Activated T-cell treated with anti-CD3 and anti-CD28 coated beads, Interleukin-2, amount 50 U/mL, for 72 hours (primary cell): ENCODE measurements around the gene CCDC9B. TPM values are rescaled to one million over a fixed set of nuclear protein-coding genes. Genes with fewer than 3 reads are reported as not detected.

Experiments used
- ATAC-seq, 2 donors: fragments of 150-1000 bp; cut with Tn5 transposase; replicated peaks in 1 of 2; 2 replicates each; pipeline ENCODE4 v1.10.0; 2021; ENCODE audit warnings: moderate library complexity in 2 of 2, mild to moderate bottlenecking in 1 of 2
- DNase-seq, 2 donors: peaks; one replicate each; pipeline ENCODE4 v3.0.0; 2021 to 2022; ENCODE audit warnings: mixed read lengths in 1 of 2
- H3K27ac Mint-ChIP-seq: one replicate; pipeline ENCODE4 v1.8.0; 2022; ENCODE audit warnings: mild to moderate bottlenecking, moderate library complexity, mixed read lengths
- H3K27me3 Mint-ChIP-seq: one replicate; pipeline ENCODE4 v1.8.0; 2022; ENCODE audit warnings: low read depth, mixed read lengths
- H3K36me3 Mint-ChIP-seq, 2 donors: one replicate each; pipeline ENCODE4 v1.8.0; 2022; ENCODE audit warnings: mixed read lengths in 2 of 2, mild to moderate bottlenecking in 1 of 2; ENCODE audit not compliant: insufficient read depth in 2 of 2
- H3K4me1 Mint-ChIP-seq: one replicate; pipeline ENCODE4 v1.8.0; 2022; ENCODE audit warnings: low read depth, mixed read lengths
- H3K4me3 Mint-ChIP-seq, 2 donors: one replicate each; pipeline ENCODE4 v1.8.0; 2022; ENCODE audit warnings: mild to moderate bottlenecking in 2 of 2, mixed read lengths in 2 of 2, moderate library complexity in 2 of 2
- H3K9me3 Mint-ChIP-seq, 2 donors: one replicate each; pipeline ENCODE4 v1.8.0; 2022; ENCODE audit warnings: mixed read lengths in 2 of 2
- total RNA-seq, 2 donors: library from RNA; stranded (reverse); gene quantifications; one replicate each; pipeline ENCODE4 v1.2.3, GENCODE V29; 2022

Gene CCDC9B
- total RNA-seq, 2 donors from 2014 or later: 1.0 to 1.6 TPM

GRCh38 chr15:40335938-40336743 is 4.6 kb downstream of the CCDC9B start:
- ATAC-seq (no peak), DNase-seq (no peak)
- Mint-ChIP-seq H3K27ac (no peak overlapping the region), H3K9me3 (no peaks in the 10 kb centered on the region), H3K27me3 (no peaks in the 10 kb centered on the region), H3K4me1 (peaks cover 18% of the 10 kb centered on the region), H3K4me3 (no peak overlapping the region), H3K36me3 (no peaks in the 10 kb centered on the region)

- Mint-ChIP-seq H3K9me3 (no peaks in the 10 kb centered on the region), H3K27me3 (no peaks in the 10 kb centered on the region), H3K27ac (no peak overlapping the region), H3K4me1 (peaks cover 18% of the 10 kb centered on the region), H3K36me3 (no peaks in the 10 kb centered on the region), H3K4me3 (no peak overlapping the region)
- DNase-seq (no peak), ATAC-seq (no peak)
Measured at GRCh38 chr15:40334941-40335795, 5.6 kb downstream of the CCDC9B start.

- ATAC-seq (no peak), DNase-seq (no peak)
- Mint-ChIP-seq H3K9me3 (no peaks in the 10 kb centered on the region), H3K4me3 (peak overlapping the region in 1 of 2 donors; percentile 59), H3K27ac (no peak overlapping the region), H3K4me1 (peaks cover 18% of the 10 kb centered on the region), H3K36me3 (no peaks in the 10 kb centered on the region), H3K27me3 (no peaks in the 10 kb centered on the region)
Measured at GRCh38 chr15:40334541-40334940, 6.2 kb downstream of the CCDC9B start.

- Mint-ChIP-seq H3K27me3 (no peaks in the 10 kb centered on the region), H3K36me3 (no peaks in the 10 kb centered on the region), H3K4me3 (peak overlapping the region in 1 of 2 donors; percentile 59), H3K27ac (peak overlapping the region; percentile 18), H3K4me1 (peaks cover 18% of the 10 kb centered on the region), H3K9me3 (no peaks in the 10 kb centered on the region)
- peak in 1 of 2 donors; percentile 20 for DNase-seq
- ATAC-seq: peak; percentile 28 to 30
Measured at GRCh38 chr15:40333922-40334492, 6.7 kb downstream of the CCDC9B start.

GRCh38 chr15:40332113-40332781 is 8.5 kb downstream of the CCDC9B start:
- Mint-ChIP-seq H3K4me3 (no peak overlapping the region), H3K27ac (no peak overlapping the region), H3K4me1 (peaks cover 27% of the 10 kb centered on the region), H3K27me3 (no peaks in the 10 kb centered on the region), H3K9me3 (no peaks in the 10 kb centered on the region), H3K36me3 (no peaks in the 10 kb centered on the region)
- ATAC-seq: no peak
- DNase-seq: no peak

GRCh38 chr15:40331637-40332036 is 9.1 kb downstream of the CCDC9B start:
- no peak for ATAC-seq
- Mint-ChIP-seq H3K9me3 (no peaks in the 10 kb centered on the region), H3K27ac (no peak overlapping the region), H3K4me1 (peaks cover 33% of the 10 kb centered on the region), H3K36me3 (no peaks in the 10 kb centered on the region), H3K4me3 (no peak overlapping the region), H3K27me3 (no peaks in the 10 kb centered on the region)
- DNase-seq: no peak

GRCh38 chr15:40331026-40331425 is 9.7 kb downstream of the CCDC9B start:
- ATAC-seq (no peak), DNase-seq (no peak)
- no peaks in the 10 kb centered on the region for H3K36me3 Mint-ChIP-seq
- peaks cover 37% of the 10 kb centered on the region for H3K4me1 Mint-ChIP-seq
- no peaks in the 10 kb centered on the region for H3K9me3 Mint-ChIP-seq
- H3K4me3 Mint-ChIP-seq: no peak overlapping the region
- no peaks in the 10 kb centered on the region for H3K27me3 Mint-ChIP-seq
- H3K27ac Mint-ChIP-seq: no peak overlapping the region

- no peaks in the 10 kb centered on the region for H3K27me3 Mint-ChIP-seq
- no peaks in the 10 kb centered on the region for H3K9me3 Mint-ChIP-seq
- DNase-seq: no peak
- no peak overlapping the region for H3K4me3 Mint-ChIP-seq
- no peaks in the 10 kb centered on the region for H3K36me3 Mint-ChIP-seq
- ATAC-seq: no peak
- no peak overlapping the region for H3K27ac Mint-ChIP-seq
- H3K4me1 Mint-ChIP-seq: peaks cover 34% of the 10 kb centered on the region
Measured at GRCh38 chr15:40330368-40330836, 10.3 kb downstream of the CCDC9B start.

- Mint-ChIP-seq H3K36me3 (no peaks in the 10 kb centered on the region), H3K27ac (no peak overlapping the region), H3K4me3 (no peak overlapping the region), H3K4me1 (peaks cover 40% of the 10 kb centered on the region), H3K27me3 (no peaks in the 10 kb centered on the region), H3K9me3 (no peaks in the 10 kb centered on the region)
- DNase-seq (no peak), ATAC-seq (no peak)
Measured at GRCh38 chr15:40329804-40330203, 10.9 kb downstream of the CCDC9B start.

- Mint-ChIP-seq H3K27ac (no peak overlapping the region), H3K9me3 (no peaks in the 10 kb centered on the region), H3K27me3 (no peaks in the 10 kb centered on the region), H3K4me1 (peaks cover 35% of the 10 kb centered on the region), H3K36me3 (no peaks in the 10 kb centered on the region), H3K4me3 (no peak overlapping the region)
- DNase-seq (no peak), ATAC-seq (no peak)
Measured at GRCh38 chr15:40328751-40329150, 12.0 kb downstream of the CCDC9B start.

- DNase-seq (no peak), ATAC-seq (no peak)
- Mint-ChIP-seq H3K27ac (no peak overlapping the region), H3K9me3 (no peaks in the 10 kb centered on the region), H3K4me3 (no peak overlapping the region), H3K27me3 (no peaks in the 10 kb centered on the region), H3K36me3 (no peaks in the 10 kb centered on the region), H3K4me1 (peaks cover 33% of the 10 kb centered on the region)
Measured at GRCh38 chr15:40328176-40328575, 12.6 kb downstream of the CCDC9B start.

GRCh38 chr15:40327457-40327856 is 13.3 kb downstream of the CCDC9B start:
- Mint-ChIP-seq H3K9me3 (no peaks in the 10 kb centered on the region), H3K4me1 (peaks cover 36% of the 10 kb centered on the region), H3K4me3 (no peak overlapping the region), H3K27me3 (peaks cover under 1% of the 10 kb centered on the region), H3K27ac (no peak overlapping the region), H3K36me3 (no peaks in the 10 kb centered on the region)
- ATAC-seq (no peak), DNase-seq (no peak)

- Mint-ChIP-seq H3K4me3 (no peak overlapping the region), H3K4me1 (peaks cover 39% of the 10 kb centered on the region), H3K36me3 (no peaks in the 10 kb centered on the region), H3K9me3 (no peaks in the 10 kb centered on the region), H3K27me3 (peaks cover 6% of the 10 kb centered on the region), H3K27ac (no peak overlapping the region)
- no peak for DNase-seq
- no peak for ATAC-seq
Measured at GRCh38 chr15:40325700-40326099, 15.0 kb downstream of the CCDC9B start.
